ENCODE data around the gene SERPINA3.

GRCh38 chr14:94635154-94635553, 23.0 kb downstream of the SERPINA3 start:
- TF ChIP-seq CTCF (IDR thresholded peaks at IDR 0.05) (no peak), POLR2A (IDR thresholded peaks at IDR 0.05) (no peak), EP300 (IDR thresholded peaks at IDR 0.05) (no peak)

All from ovary (tissue), 3 donors.